Glutamatergic neuron (in vitro differentiated cells): ENCODE measurements around the gene FOXE3. TPM values are rescaled to one million over a fixed set of nuclear protein-coding genes. Genes with fewer than 3 reads are reported as not detected.

Experiments
- DNase-seq: peaks from one replicate; pipeline ENCODE4 v3.0.0; 2022
- H3K27ac Mint-ChIP-seq: one replicate; pipeline ENCODE4 v1.8.0; 2020; ENCODE audit warnings: mild to moderate bottlenecking, mixed read lengths, inconsistent platforms; ENCODE audit not compliant: unreplicated experiment
- H3K27me3 Mint-ChIP-seq: one replicate; pipeline ENCODE4 v1.8.0; 2020; ENCODE audit warnings: mild to moderate bottlenecking, moderate library complexity, mixed read lengths, inconsistent platforms; ENCODE audit not compliant: unreplicated experiment
- H3K36me3 Mint-ChIP-seq: one replicate; pipeline ENCODE4 v1.8.0; 2020; ENCODE audit warnings: mild to moderate bottlenecking, mixed read lengths, inconsistent platforms; ENCODE audit not compliant: unreplicated experiment
- H3K4me1 Mint-ChIP-seq: one replicate; pipeline ENCODE4 v1.8.0; 2020; ENCODE audit warnings: mild to moderate bottlenecking, low read depth, mixed read lengths, inconsistent platforms; ENCODE audit not compliant: unreplicated experiment
- H3K4me3 Mint-ChIP-seq: one replicate; pipeline ENCODE4 v1.8.0; 2020; ENCODE audit warnings: mild to moderate bottlenecking, mixed read lengths, inconsistent platforms; ENCODE audit not compliant: unreplicated experiment
- H3K9me3 Mint-ChIP-seq: one replicate; pipeline ENCODE4 v1.8.0; 2020; ENCODE audit warnings: mild to moderate bottlenecking, moderate library complexity, mixed read lengths, inconsistent platforms; ENCODE audit not compliant: unreplicated experiment
- total RNA-seq: library from RNA; stranded (reverse); fragmentation: NEBNext Ultra II Directional; extraction: Animal tissue kit (Norgen Biotek cat#: 25700); gene quantifications from one replicate; pipeline ENCODE4 v1.2.1, GENCODE V29; 2021; ENCODE audit not compliant: unreplicated experiment
- TF ChIP-seq, protein P1 (sequence below): fragments of 200-600 bp; sonication (generic); IDR thresholded peaks from one replicate; pipeline ENCODE4 v1.5.0; 2021; ENCODE audit not compliant: partially characterized antibody, unreplicated experiment

Gene FOXE3
- total RNA-seq, 1 donor from 2014 or later: not detected

DNA sequence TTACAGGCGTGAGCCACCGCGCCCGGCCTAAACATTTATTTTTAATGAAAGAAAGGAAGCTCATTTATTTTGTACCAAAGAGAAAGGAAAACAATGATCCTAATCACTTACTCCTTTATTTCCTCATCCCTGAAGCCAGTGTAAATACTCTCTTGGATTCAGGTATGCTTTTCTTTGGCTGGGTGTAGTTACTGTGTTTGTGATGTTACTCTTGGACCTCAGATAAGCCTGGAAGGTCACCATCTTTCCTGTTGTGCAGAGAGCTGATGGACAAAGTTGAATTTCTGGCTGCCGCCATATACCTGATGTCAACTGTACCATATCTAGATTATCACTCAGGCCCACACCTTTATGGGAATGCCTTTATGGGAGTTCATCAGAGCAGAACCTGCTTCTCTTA is 35.4 kb upstream of the FOXE3 start:
- H3K4me3 Mint-ChIP-seq: no peak overlapping the region
- no peak overlapping the region for H3K27ac Mint-ChIP-seq
- H3K27me3 Mint-ChIP-seq: no peaks in the 10 kb centered on the region
- H3K36me3 Mint-ChIP-seq: no peaks in the 10 kb centered on the region
- TF ChIP-seq, protein P1, sequence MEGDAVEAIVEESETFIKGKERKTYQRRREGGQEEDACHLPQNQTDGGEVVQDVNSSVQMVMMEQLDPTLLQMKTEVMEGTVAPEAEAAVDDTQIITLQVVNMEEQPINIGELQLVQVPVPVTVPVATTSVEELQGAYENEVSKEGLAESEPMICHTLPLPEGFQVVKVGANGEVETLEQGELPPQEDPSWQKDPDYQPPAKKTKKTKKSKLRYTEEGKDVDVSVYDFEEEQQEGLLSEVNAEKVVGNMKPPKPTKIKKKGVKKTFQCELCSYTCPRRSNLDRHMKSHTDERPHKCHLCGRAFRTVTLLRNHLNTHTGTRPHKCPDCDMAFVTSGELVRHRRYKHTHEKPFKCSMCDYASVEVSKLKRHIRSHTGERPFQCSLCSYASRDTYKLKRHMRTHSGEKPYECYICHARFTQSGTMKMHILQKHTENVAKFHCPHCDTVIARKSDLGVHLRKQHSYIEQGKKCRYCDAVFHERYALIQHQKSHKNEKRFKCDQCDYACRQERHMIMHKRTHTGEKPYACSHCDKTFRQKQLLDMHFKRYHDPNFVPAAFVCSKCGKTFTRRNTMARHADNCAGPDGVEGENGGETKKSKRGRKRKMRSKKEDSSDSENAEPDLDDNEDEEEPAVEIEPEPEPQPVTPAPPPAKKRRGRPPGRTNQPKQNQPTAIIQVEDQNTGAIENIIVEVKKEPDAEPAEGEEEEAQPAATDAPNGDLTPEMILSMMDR: no peak
- H3K9me3 Mint-ChIP-seq: peaks cover 1% of the 10 kb centered on the region
- peaks cover 10% of the 10 kb centered on the region for H3K4me1 Mint-ChIP-seq
- DNase-seq: no peak

DNA sequence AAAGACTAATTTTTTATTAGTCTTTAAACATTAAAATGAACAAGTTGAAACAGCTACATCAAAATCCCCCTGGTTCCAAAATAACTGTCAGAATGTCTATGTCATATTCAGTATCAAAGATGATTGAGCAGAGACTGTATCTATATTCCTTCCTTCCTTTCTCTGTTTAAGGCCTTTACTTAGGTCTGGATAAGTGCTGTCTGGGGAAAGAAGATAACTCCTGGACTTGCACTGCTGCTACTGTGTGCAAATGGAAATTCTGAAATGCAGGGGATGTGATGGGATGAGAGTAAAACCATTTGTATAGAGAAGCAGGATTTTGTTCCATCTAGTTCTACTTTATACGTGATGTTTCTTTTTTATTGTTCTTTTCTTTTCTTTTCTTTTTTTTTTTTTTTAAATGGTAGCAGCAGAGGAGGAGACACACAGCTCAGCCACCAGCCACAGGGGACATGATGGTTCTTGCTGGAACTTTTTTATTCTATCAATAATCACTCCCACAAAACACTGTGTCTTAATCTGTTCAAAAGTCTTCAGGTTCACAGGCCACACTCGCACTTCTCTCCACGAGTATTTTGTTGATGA is 33.6 kb upstream of the FOXE3 start:
- H3K27me3 Mint-ChIP-seq: peaks cover 4% of the 10 kb centered on the region
- peaks cover 1% of the 10 kb centered on the region for H3K9me3 Mint-ChIP-seq
- H3K27ac Mint-ChIP-seq: no peak overlapping the region
- H3K4me3 Mint-ChIP-seq: no peak overlapping the region
- TF ChIP-seq, protein P1: no peak
- H3K4me1 Mint-ChIP-seq: peaks cover 10% of the 10 kb centered on the region
- no peak for DNase-seq
- H3K36me3 Mint-ChIP-seq: no peaks in the 10 kb centered on the region

DNA sequence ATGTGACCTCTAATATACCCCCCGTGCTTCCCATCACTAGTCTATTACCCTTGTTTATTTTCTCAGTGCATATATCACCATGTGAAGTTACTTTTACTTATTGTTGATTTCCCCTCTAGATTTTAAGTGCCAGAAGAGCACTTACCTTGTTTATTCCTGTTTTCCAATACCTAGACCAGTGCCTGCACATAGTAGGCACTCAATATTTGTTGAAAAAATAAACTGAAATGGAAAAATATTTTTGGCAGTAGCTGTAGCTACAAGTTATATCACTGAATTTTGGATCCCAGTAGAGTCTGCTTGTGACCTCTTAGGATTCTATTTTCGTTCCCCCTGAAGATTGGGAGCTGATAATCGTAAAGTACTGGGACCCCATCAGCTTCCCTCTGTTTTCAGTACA is 32.0 kb upstream of the FOXE3 start:
- Mint-ChIP-seq H3K36me3 (no peaks in the 10 kb centered on the region), H3K9me3 (peaks cover 1% of the 10 kb centered on the region), H3K4me1 (peaks cover 8% of the 10 kb centered on the region), H3K4me3 (no peak overlapping the region), H3K27me3 (peaks cover 7% of the 10 kb centered on the region), H3K27ac (no peak overlapping the region)
- TF ChIP-seq, protein P1: no peak
- DNase-seq: no peak

DNA sequence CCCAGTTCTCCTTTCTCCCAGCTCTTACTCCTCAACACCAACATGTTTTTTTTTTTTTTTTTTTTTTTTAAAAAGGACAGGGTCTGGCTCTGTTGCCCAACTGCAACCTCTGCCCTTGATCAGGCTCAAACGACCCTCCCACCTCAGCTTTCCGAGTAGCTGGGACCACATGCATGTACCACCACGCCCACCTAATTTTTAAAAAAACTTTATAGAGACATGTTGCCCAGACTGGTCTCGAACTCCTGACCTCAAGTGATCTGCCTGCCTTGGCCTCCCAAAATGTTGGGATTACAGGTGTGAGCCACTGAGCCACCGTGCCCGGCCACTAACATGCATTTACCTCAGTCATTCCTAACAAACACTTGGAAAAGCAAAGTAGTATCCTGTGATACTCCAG is 31.1 kb upstream of the FOXE3 start:
- Mint-ChIP-seq H3K4me3 (no peak overlapping the region), H3K27me3 (peaks cover 7% of the 10 kb centered on the region), H3K4me1 (peaks cover 3% of the 10 kb centered on the region), H3K27ac (no peak overlapping the region), H3K9me3 (peaks cover 1% of the 10 kb centered on the region), H3K36me3 (no peaks in the 10 kb centered on the region)
- TF ChIP-seq, protein P1: no peak
- no peak for DNase-seq

DNA sequence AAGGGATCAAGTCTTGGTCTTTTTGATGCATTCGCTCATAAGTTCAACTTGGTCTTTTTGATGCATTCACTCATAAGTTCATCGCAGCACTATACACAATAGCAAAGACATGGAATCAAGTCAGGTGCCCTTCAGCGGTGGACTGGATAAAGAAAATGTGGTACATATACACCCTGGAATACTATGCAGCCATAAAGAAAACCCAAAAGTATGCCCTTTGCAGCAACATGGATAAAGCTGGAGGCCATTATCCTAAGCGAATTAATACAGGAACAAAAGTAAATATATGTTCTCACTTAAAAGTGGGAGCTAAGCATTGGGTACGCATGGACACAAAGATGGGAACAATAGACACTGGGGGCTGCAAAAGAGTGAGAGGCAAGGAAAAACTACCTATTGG is 29.8 kb upstream of the FOXE3 start:
- H3K36me3 Mint-ChIP-seq: no peaks in the 10 kb centered on the region
- TF ChIP-seq, protein P1: no peak
- no peak overlapping the region for H3K27ac Mint-ChIP-seq
- H3K27me3 Mint-ChIP-seq: peaks cover 7% of the 10 kb centered on the region
- no peak overlapping the region for H3K4me3 Mint-ChIP-seq
- peaks cover 1% of the 10 kb centered on the region for H3K9me3 Mint-ChIP-seq
- no peak for DNase-seq
- peaks cover 3% of the 10 kb centered on the region for H3K4me1 Mint-ChIP-seq
